Embryonic facial prominence (tissue), 1 donor: ENCODE results near the gene TBX6.

Experiments
- DNase-seq: peaks from one replicate; pipeline ENCODE4 v3.0.0-alpha.2; 2016; ENCODE audit errors: extremely low spot score

The TBX6 gene

DNA sequence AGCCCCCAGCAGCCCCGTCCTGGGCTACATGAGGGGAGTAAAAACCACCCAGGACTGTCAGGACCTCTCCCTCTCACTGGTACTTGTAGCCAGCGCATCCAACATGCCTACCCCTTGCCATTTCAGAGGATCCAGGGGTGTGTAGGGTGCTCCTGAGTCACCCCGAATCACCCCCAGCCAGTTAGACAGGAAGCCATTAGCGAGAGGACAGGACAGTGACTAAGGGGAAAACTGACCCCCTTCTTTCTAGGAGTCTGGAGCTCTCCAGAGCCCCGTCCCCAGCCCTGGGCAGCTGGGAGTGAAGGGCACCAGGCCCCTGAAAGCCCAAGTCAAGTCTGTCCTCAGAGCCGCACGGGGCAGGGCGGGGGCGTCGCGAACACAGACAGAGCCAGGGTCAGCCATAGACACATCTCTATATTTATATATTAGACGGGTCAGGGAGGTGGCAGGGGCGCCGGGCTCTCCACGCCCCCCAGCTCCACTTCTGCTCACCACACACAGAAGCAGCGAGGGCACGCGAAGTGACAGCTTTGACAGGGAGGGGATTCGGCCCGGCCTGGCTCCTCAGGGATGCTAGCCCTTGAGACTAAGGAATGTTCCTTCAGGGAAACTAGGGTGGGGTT is 22.1 kb upstream of the TBX6 start:
- DNase-seq: no peak

DNA sequence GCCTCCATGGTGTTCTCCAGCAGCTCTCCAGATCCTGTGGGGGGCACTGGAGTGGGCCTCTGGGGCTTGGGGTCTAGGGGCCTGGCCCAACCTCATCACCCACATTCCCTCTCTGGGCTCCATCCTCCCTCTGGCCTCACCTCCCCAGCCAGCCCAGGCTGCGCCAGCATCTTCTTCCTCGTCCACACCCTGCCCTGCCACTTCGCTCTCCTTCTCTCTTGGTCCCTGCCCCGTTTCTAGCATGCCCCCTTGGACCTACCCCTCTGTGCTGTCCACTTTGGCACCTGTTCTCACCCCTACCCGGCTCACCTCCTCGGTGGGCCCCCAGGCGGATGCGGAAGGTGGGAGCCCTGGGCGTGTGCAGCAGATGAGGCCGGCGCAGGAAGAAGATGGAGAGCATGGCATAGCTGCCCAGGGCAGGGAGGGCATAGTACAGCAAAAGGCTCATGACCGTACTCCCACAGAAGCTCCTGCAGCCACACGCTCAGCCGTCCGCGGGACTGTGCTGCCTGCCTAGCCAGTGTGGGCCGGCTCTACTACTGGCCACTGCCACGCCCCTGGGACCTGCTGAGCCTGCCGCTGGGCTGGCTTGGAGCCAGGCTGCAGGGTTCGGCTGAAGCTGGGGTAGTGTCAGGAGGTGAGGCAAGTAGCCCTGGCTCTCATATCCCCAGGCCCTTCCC is 21.4 kb upstream of the TBX6 start, which contains the start of gene GDPD3:
Gene GDPD3, minus strand, starts transcription at position 507 of the 680 bp plus-strand sequence. Its CDS starts 59 bp downstream, at position 448.
- DNase-seq: no peak

DNA sequence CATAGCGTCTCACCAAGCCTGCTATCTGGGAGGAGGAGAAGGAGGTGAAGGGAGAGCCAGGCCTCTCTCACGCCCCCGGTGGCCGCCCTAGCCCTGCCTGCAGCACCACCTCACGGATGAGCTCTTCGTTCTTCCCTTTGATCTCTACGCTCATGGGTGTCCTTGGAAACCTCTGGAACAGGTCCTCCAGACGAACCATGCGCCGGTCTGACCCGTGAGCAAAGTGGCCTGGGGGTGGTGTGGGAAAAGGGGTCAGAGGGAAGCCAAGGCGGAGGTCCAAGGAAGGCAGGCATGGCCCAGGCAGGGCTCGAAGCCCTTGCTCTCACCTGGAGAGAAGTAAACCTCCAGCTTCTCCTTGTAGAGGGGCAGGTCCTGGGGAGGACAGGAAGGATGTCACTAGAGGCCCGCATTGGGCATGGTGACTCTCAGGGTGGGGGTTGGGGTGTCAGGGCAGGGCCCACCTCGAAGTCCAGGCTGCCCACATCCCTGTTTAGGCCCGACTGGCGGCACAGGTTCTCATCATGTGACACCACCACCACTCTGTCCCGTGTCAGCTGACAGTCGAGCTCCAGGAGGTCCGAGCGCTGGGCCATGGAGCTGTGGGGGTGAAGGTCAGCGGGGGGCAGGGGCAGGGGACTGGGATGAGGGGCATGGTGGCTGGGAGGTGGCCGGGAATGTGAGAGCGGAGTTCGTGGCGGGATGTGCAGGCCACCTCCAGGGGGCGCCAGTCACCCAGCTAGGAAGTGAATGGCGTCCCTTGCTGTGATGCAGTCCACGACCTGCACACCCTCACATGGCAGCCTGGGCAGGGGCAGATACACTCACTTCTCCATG is 20.7 kb upstream of the TBX6 start:
- no peak for DNase-seq

DNA sequence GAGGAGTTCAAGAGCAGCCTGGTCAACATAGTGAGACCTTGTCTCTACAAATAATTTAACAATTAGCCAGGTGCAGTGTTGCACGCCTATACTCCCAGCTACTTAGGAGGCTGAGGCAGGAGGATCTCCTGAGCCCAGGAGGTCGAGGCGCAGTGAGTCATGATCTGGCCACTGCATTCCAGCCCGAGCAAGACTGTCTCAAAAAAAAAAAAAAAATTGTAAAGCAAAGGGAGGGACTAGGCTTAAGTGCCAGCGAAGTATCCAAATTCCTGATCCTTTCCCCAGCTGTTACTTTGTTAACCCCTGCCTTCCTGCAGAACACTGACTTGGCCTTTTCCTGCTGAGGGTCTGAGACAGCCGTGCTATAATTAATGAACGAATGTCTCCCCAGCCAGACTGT is 18.9 kb upstream of the TBX6 start:
- DNase-seq: no peak

DNA sequence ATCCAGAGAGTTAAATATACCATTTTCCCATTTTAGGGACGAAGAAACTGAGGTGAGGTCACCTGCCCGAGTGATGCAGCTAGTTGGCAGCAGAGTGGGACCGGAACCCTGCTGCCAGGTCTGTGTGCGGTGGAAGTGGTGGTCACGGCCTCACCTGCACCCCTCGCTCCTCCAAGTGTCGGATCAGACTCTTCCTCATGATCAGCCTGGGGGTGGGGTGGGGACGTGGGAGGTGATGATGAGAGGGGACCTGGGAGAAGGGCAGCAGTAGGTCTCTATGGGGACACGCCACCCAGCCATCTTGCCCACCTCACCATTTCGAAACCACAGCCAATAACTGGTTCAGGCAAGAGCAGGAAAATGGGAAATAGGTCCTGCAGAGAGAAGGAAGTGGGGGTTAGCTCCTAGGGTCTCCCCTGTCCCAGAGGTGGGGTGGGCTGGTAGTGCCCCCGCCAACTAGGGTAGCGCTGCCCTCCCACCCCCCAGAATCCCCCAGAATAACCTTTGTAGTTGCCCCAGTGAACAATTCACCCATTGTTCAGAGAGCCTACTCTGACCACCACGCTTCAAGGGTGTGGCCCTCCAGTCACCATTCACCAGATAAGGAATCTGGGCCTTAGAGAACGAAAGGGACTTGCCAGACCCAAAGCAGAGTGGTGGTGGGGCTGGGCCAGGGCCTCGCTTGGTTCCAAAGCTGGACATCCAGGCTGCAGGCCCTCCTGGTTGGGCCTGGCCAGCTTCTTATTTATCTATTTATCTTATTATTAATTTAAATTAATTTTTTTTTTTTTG is 16.5 kb upstream of the TBX6 start:
- no peak for DNase-seq

DNA sequence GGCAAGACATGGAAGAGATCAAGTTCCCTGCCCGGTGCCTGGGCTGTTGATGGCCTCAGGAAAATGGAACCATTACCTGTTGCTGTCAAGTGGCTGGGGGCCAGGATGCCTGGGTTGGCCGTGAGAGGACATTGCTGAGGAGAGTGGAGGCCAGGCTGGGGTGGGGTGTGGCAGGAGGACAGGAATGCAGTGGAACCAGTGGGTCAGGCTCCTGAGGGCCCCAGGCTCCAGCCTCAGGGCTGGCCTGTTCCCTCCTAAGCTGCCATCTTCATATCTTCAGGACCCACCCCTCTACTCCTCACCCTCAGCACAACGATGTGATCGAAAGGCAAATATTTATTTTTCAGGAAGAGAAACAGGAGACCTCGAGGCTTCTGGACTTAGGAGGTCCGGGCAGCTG is 12.8 kb upstream of the TBX6 start:
- DNase-seq: no peak

DNA sequence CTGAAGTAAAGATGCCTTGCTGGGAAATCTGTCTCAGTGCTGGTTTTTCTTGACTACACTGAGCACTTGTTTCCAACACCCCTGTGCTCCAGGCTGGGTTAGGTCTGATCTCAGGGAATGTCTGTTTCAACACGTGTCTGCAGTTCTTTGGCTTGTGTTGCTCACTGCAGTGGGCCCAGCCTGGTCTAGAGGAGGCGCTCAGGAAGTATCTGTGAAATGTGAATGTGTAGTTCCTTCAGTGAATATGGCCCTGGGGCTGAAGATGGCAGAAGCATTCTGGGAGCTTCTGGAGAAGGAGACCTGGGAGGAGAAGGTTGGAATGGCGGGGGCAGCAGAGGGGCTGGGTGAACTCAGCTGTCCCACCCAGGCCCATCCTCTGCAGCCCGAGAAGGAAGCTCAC is 12.4 kb upstream of the TBX6 start:
- DNase-seq: no peak

DNA sequence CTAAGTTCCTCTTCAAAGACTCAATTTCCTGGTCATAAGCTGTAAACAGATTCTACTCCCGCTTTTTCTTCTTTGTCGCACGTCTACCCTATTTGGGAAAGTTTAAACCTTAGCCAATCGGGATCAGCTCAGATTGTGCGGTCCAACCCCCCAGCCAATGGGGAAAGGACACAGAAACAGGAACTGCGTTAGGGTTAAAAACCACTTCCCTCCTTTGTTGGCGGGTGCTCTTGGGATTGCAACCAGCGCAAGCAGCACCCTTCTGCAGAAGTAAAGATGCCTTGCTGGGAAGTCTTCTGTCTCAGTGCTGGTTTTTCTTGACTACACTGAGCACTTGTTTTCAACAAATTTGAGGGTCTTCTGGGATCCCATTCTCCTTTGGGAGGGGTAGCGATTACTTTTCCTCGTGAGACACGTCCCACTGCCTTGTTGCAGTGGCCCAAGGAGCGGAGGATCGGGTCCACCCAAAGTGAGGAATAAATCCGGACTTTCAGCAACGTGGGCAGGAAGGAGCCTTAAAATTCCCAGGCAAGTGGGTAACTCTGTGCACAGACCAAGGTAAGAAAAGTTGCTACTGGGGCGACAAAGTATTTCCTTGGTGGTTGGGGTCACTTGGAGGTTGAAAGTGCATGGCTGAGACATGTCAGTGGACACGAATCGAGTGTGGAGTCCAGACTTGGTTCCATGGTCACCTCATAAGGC is 5.3 kb upstream of the TBX6 start:
- no peak for DNase-seq

DNA sequence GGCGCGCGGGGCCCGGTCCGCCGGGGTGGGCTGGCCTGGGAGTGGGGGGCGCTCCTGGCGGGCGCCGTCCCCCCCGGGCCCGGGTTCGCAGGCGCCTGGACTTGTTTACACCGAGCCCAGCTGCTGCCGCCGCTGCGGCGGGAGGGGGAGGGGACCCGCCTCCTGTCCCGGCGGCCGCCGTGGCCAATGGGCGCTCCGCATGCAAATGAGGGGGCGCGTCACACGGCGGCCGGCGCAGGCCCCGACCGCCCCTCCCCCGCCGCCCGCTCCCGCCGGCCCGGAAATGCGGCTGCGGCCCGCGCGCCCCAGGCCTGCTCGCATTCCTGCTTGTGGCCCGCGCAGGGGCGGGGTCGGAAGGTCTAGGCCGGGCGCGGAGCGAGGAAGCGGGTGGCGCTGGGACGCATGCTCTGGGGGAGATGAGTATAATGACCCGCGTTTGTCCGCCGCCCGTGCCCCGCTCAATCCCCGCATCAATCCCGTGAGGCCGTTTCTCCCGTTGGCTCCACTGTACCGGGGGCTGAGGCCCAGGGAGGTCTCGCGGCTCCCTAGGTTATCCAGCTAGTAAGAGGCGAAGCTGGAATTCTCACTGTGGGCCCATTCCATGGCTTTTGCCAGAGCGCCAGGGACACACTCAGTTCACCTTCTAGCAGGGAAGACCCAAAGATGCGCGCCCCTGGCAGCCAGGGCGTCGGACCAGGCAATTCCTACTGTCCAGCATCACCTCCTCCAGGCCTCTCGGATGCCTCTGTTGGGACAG is 4.6 kb upstream of the TBX6 start, which contains the start of gene YPEL3:
Gene YPEL3, minus strand, starts transcription at position 109 of the 757 bp plus-strand sequence. CDS start 731 bp downstream, outside the sequence.
- DNase-seq: peak; percentile 81

DNA sequence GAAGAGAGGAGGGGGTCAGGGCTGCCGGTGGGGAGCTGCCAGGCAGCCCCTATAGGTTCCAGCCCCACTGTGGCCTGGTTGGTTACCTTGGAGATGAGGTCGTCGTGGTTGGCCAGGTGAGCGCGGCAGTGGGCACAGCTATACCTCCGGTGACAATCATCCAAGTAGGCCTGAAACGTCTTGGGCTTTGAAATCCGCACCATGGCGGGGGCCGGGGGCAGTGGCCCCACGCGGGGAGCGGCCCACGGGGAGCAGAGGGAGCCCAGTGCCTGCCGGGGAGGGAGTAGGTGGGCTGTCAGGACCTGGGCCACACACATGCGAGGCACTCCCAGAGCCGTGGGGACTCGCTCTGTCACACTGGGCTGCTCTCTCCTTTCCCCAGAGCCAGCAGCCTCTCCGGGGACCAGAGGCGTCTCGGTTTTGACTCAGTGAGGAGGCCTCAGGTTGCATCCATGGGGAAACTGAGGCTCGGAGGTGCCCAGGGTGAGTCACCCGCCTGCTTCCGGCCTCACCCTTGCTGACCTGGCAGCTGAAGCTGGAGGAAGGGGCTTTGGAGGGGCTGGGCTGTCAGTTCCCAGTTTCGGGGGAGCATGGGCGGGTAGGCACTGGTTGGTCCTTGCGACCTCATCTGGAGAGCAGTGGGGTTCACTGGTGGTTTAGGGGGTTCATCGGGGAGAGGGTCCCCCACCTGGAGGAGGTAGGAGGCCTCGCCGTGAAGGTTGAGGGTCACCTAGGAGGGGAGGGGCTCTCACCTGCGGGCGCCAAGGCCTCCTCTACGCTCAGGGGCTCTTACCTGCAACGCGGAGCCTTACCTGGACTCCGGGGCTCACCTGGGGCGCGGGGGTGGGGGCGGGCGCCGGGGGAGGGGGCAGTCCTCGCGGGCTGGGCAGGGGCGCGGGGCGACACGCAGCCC is 3.7 kb upstream of the TBX6 start:
- DNase-seq: no peak

DNA sequence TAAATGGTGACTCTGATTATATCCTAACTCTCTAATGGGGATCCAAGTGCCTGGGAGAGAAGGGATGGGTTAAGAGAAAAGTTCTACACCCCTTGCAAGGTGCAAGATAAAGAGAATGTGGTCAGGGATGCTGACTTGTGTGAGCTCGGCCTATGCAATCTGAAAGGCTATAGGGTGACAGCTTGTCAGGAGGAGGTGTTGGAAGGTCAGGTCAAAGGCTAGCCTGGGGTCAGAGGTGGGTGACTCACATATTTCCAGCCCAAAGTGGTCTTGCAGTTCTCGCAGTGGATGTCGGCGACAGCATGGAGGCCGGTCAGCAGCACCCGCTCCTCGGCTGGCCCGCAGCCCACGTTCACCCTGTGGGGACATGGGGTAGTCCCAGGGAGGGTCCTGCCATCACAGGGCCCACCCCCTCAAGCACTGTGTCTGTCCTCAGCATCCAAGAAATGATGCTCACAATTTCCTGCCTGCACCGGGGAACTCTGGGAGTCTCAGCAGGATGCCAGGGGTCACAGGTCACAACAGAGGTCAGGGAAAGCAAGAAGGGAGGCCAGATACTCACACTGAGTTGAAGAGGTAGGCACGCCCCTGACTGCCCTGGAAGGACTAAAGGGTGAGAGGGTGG is 2.9 kb upstream of the TBX6 start:
- no peak for DNase-seq

DNA sequence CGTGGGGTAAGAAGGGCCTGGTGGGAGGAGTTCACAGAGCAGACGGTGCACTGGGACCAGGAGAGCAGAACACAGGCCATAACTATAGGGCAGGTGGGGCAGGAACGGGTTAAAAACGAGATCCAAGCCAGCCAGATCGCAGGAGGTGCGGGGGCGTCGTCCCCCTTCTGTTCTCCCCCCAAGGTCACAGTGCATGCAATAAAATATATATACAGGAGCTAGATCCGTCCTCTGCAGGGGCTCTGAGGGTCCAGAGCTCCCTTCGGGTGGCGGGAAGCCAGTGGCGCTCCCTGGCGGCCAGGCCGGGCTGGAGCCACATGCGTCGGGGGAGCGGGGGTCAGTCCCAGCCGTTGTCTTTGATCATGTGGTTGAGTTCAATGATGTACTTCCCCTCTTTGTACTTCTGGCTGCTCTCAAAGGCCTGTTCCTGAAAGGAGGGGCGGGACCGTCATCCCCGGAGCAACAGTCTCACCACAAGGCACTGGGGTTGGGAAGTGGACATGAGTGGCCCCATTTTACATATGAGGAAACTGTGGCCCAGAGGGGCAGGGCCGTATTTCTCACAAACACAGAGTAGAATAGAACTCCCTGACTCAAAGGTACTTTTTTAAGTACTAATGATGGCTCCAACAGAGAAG is 768 bp upstream of the TBX6 start:
- DNase-seq: no peak

DNA sequence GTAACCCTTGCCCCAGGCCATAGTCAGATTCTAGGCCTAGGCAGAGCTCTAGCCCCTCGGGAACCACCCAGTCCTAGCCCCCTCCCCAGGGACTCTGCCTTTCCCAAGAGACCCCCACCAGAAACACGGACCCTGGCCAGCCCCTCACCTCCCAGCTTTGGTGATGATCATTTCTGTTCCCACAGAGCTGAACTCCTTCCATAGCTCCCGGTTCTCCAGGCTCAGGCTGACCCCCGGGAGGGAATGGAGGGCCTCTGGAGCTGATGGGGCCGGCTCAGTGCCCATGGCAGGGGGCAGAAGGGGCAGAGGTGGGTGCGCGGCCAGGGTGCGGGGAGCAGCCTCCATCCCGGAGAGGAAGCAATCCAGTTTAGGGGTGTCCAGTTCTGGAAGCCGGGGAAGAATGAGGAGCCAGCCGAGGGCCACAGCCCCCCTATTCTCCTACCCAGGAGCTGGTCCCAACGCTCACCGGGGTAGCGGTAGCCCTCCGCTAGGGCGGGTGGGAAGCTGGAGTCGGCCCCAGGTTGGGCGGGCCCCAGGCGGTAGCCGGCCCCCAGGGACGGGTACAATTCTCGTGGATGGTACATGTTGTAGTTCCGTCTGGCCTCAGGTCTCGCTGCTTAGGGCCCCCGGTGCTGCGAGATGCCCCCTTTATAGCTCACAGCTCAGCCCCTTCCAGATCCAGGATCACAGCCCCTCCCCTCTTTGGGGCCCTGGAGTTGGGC is 953 bp downstream of the TBX6 start:
- DNase-seq: no peak

DNA sequence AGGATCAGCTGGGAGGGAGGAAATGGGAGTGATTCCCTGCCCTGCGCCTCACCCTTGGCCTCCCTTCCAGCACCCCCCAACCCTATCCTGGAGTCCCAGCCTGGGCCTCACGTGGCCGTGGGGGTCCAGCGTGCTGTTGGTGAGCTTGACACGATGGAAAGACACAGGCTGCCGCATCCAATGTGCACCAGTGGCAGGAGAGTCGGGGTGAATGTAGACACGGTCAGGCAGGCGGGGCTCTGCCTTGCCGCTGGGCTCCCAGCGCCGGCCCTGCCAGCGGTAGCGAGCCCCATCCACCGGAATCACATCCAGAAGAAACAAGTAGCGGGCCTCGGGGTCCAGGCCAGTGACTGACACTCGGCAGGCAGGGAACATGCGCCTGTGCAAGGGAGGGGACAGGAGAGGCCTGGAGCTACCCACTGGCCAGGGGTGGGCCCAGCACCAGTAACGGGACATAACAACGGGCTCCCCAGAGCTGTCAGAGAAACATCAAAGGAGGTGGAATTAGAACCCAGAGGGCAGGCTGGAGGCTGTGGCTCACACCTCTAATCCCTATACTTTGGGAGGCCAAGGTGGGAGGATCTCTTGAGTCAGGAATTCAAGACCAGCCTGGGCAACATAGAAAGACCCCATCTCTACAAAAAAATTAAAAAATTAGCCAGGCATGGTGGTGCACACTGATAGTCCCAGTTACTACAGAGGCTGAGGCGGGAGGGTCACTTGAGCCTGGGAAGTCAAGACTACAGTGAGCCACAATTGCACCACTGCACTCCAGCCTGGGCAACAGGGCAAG is 2.7 kb downstream of the TBX6 start:
- DNase-seq: no peak

DNA sequence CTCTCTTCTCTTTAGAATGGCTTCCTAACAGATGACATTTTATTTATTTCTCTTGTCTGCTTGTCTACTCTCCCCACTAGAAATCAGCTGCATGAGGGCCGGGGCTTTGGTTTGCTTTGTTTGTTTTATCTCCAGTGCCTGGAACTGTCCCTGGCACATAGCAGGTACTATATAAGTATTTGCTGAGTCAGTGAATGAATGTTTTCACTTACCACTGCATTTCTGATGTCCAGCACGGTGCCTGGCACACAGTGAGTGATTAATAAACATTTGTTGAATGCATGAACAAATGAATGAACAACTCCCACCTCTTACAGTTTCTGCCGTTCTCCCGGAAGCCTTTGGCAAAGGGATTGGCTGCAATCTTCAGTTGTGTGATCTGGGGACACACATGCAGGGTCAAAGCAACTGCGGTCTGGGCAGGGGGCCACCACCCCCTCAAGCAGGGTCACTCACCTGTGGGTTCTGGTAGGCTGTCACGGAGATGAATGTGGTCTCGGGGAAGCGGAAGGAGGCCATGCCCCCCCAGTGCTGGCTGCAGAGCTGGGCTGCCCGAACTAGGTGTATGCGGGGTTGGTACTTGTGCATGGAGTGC is 3.4 kb downstream of the TBX6 start:
- DNase-seq: no peak

DNA sequence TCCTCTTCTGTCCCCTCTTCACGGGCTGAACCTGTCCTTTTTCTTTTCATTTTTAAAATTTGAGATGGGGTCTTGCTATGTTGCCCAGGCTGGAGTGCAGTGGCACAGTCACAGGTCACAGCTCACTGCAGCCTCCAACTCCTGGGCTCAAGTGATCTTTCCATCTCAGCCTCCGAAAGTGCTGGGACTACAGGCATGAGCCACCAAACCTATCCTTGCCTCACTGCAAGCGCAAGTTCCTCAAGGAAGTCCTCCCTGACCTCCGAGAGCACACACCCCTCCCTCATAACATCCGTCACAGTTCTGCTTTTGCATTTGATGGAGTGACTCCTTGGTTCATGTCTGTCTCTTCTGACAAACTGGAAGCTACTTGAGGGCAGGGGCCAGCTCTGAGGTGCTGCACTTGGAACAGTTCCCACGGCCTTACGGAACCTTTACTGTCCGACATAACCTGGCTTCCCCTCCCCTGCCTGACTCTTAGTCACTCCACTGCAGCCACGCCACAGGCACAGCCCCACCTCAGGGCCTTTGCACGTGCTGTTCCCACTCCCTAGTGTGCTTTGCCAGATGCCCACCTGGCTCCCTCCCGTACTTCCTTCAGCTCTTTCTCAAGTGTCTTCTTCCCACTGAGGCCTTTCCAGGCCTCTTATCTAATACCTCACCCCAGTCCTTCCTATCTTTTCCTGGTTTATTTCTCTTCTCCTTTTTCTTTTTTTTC is 4.4 kb downstream of the TBX6 start:
- DNase-seq: no peak
